Activated CD4-positive, alpha-beta memory T cell treated with anti-CD3 and anti-CD28 coated beads for 36 hours (primary cell): ENCODE results near the gene DEK. TPM values are rescaled to one million over a fixed set of nuclear protein-coding genes. Genes with fewer than 3 reads are reported as not detected.

Source experiments
- CTCF ChIA-PET: fragments of 350-600 bp; sonication (Branson Sonifier 250); formaldehyde crosslinking; loops from one replicate; lab custom pipeline; 2021; ENCODE audit warnings: antibody characterized with exemption, inconsistent platforms; lab: Charles Lee
- POLR2A ChIA-PET: fragments of 350-600 bp; sonication (Branson Sonifier 250); formaldehyde crosslinking; loops from one replicate; lab custom pipeline; 2021; ENCODE audit warnings: antibody characterized with exemption; lab: Charles Lee
- DNase-seq: peaks from one replicate; pipeline ENCODE4 v3.0.0-alpha.2; 2020
- H3K27ac Mint-ChIP-seq: one replicate; pipeline ENCODE4 v1.8.0; 2021; ENCODE audit warnings: mixed read lengths
- H3K27me3 Mint-ChIP-seq: one replicate; pipeline ENCODE4 v1.8.0; 2021; ENCODE audit warnings: mixed read lengths
- H3K36me3 Mint-ChIP-seq: one replicate; pipeline ENCODE4 v1.8.0; 2021; ENCODE audit warnings: mixed read lengths
- H3K4me1 Mint-ChIP-seq: one replicate; pipeline ENCODE4 v1.8.0; 2021; ENCODE audit warnings: low read depth, mixed read lengths
- H3K4me3 Mint-ChIP-seq: one replicate; pipeline ENCODE4 v1.8.0; 2021; ENCODE audit warnings: mild to moderate bottlenecking, mixed read lengths
- H3K9me3 Mint-ChIP-seq: one replicate; pipeline ENCODE4 v1.8.0; 2021; ENCODE audit warnings: mixed read lengths
- intact Hi-C: fragments of 100-400 bp; cut with micrococcal nuclease; formaldehyde crosslinking; loops from one replicate; pipeline ENCODE4 v1.15.1; 2023
- total RNA-seq, 2 experiments: library from RNA; stranded (reverse); gene quantifications; one replicate each; pipeline ENCODE4 v1.2.3, GENCODE V29; 2021

Gene DEK
- total RNA-seq, 2 experiments from 2014 or later: 180 to 182 TPM

GRCh38 chr6:18280084-18280483, 15.8 kb upstream of the DEK start:
- H3K9me3 Mint-ChIP-seq: no peaks in the 10 kb centered on the region
- peaks cover 50% of the 10 kb centered on the region for H3K27me3 Mint-ChIP-seq
- peaks cover 3% of the 10 kb centered on the region for H3K4me1 Mint-ChIP-seq
- no peak overlapping the region for H3K27ac Mint-ChIP-seq
- no peak for DNase-seq
- CTCF ChIA-PET: no interaction called here
- intact Hi-C loops: no loop called here
- POLR2A ChIA-PET: interaction anchor here (0.6 kb wide), 1 partner anchor 42 kb away, joined by 4 read pairs; no protein-coding TSS in a partner anchor
- no peak overlapping the region for H3K4me3 Mint-ChIP-seq
- H3K36me3 Mint-ChIP-seq: no peaks in the 10 kb centered on the region

- POLR2A ChIA-PET: no interaction called here
- peaks cover 53% of the 10 kb centered on the region for H3K27me3 Mint-ChIP-seq
- intact Hi-C loops: no loop called here
- H3K36me3 Mint-ChIP-seq: no peaks in the 10 kb centered on the region
- CTCF ChIA-PET: no interaction called here
- DNase-seq: no peak
- no peak overlapping the region for H3K4me3 Mint-ChIP-seq
- no peaks in the 10 kb centered on the region for H3K9me3 Mint-ChIP-seq
- H3K4me1 Mint-ChIP-seq: peaks cover 3% of the 10 kb centered on the region
- H3K27ac Mint-ChIP-seq: no peak overlapping the region
Observed at GRCh38 chr6:18279422-18279821, 15.1 kb upstream of the DEK start.

GRCh38 chr6:18277237-18278006, 13.1 kb upstream of the DEK start:
- Mint-ChIP-seq H3K36me3 (no peaks in the 10 kb centered on the region), H3K27me3 (peaks cover 49% of the 10 kb centered on the region)
- CTCF ChIA-PET: no interaction called here

GRCh38 chr6:18276610-18277236, 12.4 kb upstream of the DEK start:
- intact Hi-C loops: no loop called here
- peaks cover 3% of the 10 kb centered on the region for H3K4me1 Mint-ChIP-seq
- no peaks in the 10 kb centered on the region for H3K9me3 Mint-ChIP-seq
- DNase-seq: no peak
- peaks cover 47% of the 10 kb centered on the region for H3K27me3 Mint-ChIP-seq
- CTCF ChIA-PET: no interaction called here
- POLR2A ChIA-PET: no interaction called here
- no peaks in the 10 kb centered on the region for H3K36me3 Mint-ChIP-seq
- peak overlapping the region; percentile 36 for H3K4me3 Mint-ChIP-seq
- no peak overlapping the region for H3K27ac Mint-ChIP-seq

More at GRCh38 chr6:18277237-18278006, 13.1 kb upstream of the DEK start:
- intact Hi-C loops: no loop called here
- peaks cover 3% of the 10 kb centered on the region for H3K4me1 Mint-ChIP-seq
- no peaks in the 10 kb centered on the region for H3K9me3 Mint-ChIP-seq
- peak overlapping the region; percentile 36 for H3K4me3 Mint-ChIP-seq
- POLR2A ChIA-PET: no interaction called here
- no peak overlapping the region for H3K27ac Mint-ChIP-seq
- DNase-seq: no peak

- Mint-ChIP-seq H3K27ac (no peak overlapping the region), H3K4me1 (peaks cover 4% of the 10 kb centered on the region), H3K4me3 (no peak overlapping the region), H3K9me3 (peaks cover 6% of the 10 kb centered on the region), H3K36me3 (no peaks in the 10 kb centered on the region), H3K27me3 (peaks cover 5% of the 10 kb centered on the region)
- POLR2A ChIA-PET: no interaction called here
- intact Hi-C loops: no loop called here
- CTCF ChIA-PET: no interaction called here
- DNase-seq: no peak
Observed at GRCh38 chr6:18270216-18270615, 5.9 kb upstream of the DEK start.

DNA sequence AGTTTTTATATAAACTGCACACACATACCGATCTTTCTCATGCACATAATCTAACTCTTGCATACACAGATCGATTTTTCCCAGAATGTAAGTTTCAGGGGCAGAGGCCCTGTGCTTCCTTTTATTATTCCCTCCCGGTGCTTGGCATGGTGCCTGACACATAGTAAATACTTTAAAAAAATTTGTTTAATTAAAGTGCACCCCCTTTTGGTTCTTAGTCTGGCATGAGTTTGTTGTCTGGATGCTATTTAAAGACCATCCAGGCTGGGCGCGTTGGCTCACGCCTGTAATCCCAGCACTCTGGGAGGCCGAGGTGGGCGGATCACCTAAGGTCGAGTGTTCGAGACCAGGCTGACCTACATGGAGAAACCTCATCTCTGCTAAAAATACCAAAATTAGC, 5.4 kb upstream of the DEK start:
- intact Hi-C loops: loop anchor here (10.0 kb wide), 1 partner anchor 385 kb away; no protein-coding TSS in a partner anchor
- Mint-ChIP-seq H3K27me3 (no peaks in the 10 kb centered on the region), H3K4me1 (peaks cover 8% of the 10 kb centered on the region), H3K27ac (no peak overlapping the region), H3K4me3 (no peak overlapping the region), H3K36me3 (no peaks in the 10 kb centered on the region), H3K9me3 (peaks cover 7% of the 10 kb centered on the region)
- CTCF ChIA-PET: no interaction called here
- POLR2A ChIA-PET: no interaction called here
- no peak for DNase-seq

DNA sequence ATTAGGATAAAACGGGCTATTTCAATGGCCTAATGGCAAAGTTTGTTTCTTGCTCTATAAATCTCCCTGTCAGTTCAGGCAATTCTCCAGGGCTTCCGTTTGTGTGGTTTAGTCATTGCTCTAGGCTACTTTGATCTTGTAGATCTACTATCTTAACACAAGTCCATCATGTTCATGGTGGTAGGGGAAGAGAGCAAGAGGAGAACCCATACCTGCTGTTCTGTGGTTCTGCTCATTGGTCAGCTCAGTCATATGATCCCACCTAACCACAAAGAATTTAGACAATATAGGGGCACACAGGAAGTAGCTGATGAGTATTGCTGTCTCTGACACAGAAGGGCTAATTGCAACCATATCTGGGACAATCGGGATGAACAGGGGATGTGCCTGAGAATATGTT, 4.9 kb upstream of the DEK start:
- no peaks in the 10 kb centered on the region for H3K36me3 Mint-ChIP-seq
- no peak overlapping the region for H3K27ac Mint-ChIP-seq
- no peaks in the 10 kb centered on the region for H3K27me3 Mint-ChIP-seq
- no peak for DNase-seq
- ChIA-PET CTCF (no interaction called here), POLR2A (no interaction called here)
- H3K4me1 Mint-ChIP-seq: peaks cover 8% of the 10 kb centered on the region
- intact Hi-C loops: loop anchor here (10.0 kb wide), 1 partner anchor 384 kb away; no protein-coding TSS in a partner anchor
- H3K9me3 Mint-ChIP-seq: peaks cover 7% of the 10 kb centered on the region
- no peak overlapping the region for H3K4me3 Mint-ChIP-seq

DNA sequence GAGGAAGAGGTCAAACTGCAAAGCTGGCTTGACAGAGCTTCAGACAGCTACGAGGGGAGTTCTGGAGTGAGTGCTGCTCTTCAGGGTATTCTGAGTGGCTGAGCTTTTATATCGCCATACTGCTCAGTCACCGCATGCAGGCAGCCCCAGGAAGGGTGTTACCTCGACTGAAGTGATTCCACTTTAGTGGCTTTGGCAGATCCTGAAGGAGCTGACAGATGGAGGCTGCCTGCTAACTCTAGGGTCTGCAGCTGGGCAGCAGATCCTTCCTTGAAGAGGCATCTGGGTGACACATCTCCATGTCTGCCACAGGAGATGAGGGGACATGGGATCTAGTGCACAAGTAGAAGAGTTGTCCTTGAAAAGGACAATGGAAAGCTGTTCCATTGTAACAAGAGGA, 3.7 kb upstream of the DEK start:
- Mint-ChIP-seq H3K4me1 (peaks cover 13% of the 10 kb centered on the region), H3K27ac (no peak overlapping the region), H3K4me3 (no peak overlapping the region), H3K27me3 (no peaks in the 10 kb centered on the region), H3K9me3 (peaks cover 7% of the 10 kb centered on the region), H3K36me3 (peaks cover 8% of the 10 kb centered on the region)
- intact Hi-C loops: loop anchor here (10.0 kb wide), 1 partner anchor 383 kb away; no protein-coding TSS in a partner anchor
- CTCF ChIA-PET: no interaction called here
- POLR2A ChIA-PET: no interaction called here
- DNase-seq: no peak

DNA sequence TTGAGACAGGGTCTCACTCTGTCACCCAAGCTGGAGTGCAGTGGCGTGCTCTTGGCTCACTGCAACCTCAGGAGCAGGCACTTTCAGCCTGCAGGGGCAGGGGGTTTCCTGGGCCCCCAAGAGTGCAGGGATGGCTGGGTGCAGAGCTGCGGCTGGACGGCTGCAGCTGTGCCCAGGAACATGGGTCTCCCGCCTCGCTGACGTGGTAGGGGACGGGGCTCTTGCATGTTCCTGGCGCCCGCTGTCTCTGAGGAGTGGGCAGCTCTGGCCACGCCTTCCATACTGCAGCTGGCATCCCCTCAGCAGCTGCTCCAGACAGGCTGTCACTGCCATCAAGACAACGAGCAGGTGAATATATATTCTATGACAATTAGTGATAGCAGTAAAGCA, 2.2 kb upstream of the DEK start:
- Mint-ChIP-seq H3K27me3 (no peaks in the 10 kb centered on the region), H3K4me3 (no peak overlapping the region), H3K9me3 (peaks cover 7% of the 10 kb centered on the region), H3K36me3 (peaks cover 23% of the 10 kb centered on the region), H3K27ac (no peak overlapping the region), H3K4me1 (peaks cover 28% of the 10 kb centered on the region)
- POLR2A ChIA-PET: no interaction called here
- intact Hi-C loops: loop anchor here (10.0 kb wide), 1 partner anchor 382 kb away; no protein-coding TSS in a partner anchor
- CTCF ChIA-PET: interaction anchor here (0.6 kb wide), 1 partner anchor 92 kb away, joined by 3 read pairs; no protein-coding TSS in a partner anchor
- DNase-seq: no peak

GRCh38 chr6:18265787-18266522, 1.6 kb upstream of the DEK start:
- no peak for DNase-seq
- peaks cover 7% of the 10 kb centered on the region for H3K9me3 Mint-ChIP-seq
- peak overlapping the region; percentile 82 for H3K4me3 Mint-ChIP-seq
- POLR2A ChIA-PET: no interaction called here
- intact Hi-C loops: loop anchor here (10.0 kb wide), 1 partner anchor 381 kb away; no protein-coding TSS in a partner anchor
- CTCF ChIA-PET: no interaction called here
- H3K36me3 Mint-ChIP-seq: peaks cover 28% of the 10 kb centered on the region
- H3K4me1 Mint-ChIP-seq: peaks cover 33% of the 10 kb centered on the region
- peak overlapping the region; percentile 92 for H3K27ac Mint-ChIP-seq
- H3K27me3 Mint-ChIP-seq: no peaks in the 10 kb centered on the region

DNA sequence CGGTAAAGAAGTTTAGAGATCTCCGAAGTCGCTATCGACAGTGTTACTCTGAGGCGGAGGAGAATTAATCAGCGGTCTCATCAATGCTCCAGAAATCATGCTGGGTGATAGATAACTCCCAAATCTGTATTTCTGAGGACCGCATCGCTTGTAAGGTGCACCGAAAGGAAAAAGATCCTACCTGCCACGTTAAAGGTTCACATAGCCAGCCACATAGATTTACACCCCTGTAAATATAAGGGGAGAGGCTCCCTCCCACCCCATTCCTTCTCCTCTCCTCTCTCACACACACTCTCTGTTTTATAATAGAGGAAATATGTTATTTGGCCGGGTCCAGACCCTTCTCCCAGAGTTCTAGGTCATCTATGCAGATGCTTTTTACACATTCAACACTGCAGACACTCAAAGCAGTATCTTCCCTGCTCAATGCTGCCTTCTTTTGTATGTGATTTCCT, 620 bp upstream of the DEK start:
- H3K27ac Mint-ChIP-seq: peak overlapping the region; percentile 92
- H3K9me3 Mint-ChIP-seq: peaks cover 7% of the 10 kb centered on the region
- H3K27me3 Mint-ChIP-seq: no peaks in the 10 kb centered on the region
- H3K36me3 Mint-ChIP-seq: peaks cover 38% of the 10 kb centered on the region
- peaks cover 43% of the 10 kb centered on the region for H3K4me1 Mint-ChIP-seq
- intact Hi-C loops: loop anchor here (1.0 to 10.0 kb wide), 5 partner anchors 110 to 663 kb away; partner anchors contain the start of genes FAM8A1, KDM1B, RNF144B and TPMT
- ChIA-PET POLR2A (interaction anchor here (0.9 kb wide), 1 partner anchor 23 kb away, joined by 4 read pairs; no protein-coding TSS in a partner anchor), CTCF (no interaction called here)
- peak overlapping the region; percentile 82 for H3K4me3 Mint-ChIP-seq
- DNase-seq: no peak
